HCT116 (cell line): ENCODE data around the gene ZFYVE16.

Experiments used
- CTCF ChIP-seq, 3 experiments: fragments of 200-600 bp in 1 of 3; sonication (generic) in 1 of 3; IDR thresholded peaks in 2 of 3; conservative IDR thresholded peaks in 1 of 3; 2 replicates each; pipeline ENCODE4 v1.5.1; 2012 to 2017; ENCODE audit warnings: low read depth in 2 of 3, low read length in 2 of 3, antibody characterized with exemption in 1 of 3, borderline replicate concordance in 1 of 3, control low read depth in 1 of 3, mild to moderate bottlenecking in 1 of 3, mixed read lengths in 1 of 3, mixed run types in 1 of 3, moderate library complexity in 1 of 3; ENCODE audit not compliant: insufficient read depth in 1 of 3
- EZH2 ChIP-seq: fragments of 200-600 bp; sonication (generic); IDR thresholded peaks from 2 replicates; pipeline ENCODE4 v1.6.1; 2017; ENCODE audit warnings: antibody characterized with exemption, mixed run types
- FOSL1 ChIP-seq: IDR thresholded peaks from 2 replicates; pipeline ENCODE4 v1.6.1; 2012; ENCODE audit warnings: low read depth
- JUND ChIP-seq: IDR thresholded peaks from 2 replicates; pipeline ENCODE4 v1.6.1; 2012
- POLR2A ChIP-seq: IDR thresholded peaks from 2 replicates; pipeline ENCODE4 v1.7.0; 2011; ENCODE audit warnings: borderline replicate concordance; ENCODE audit not compliant: insufficient read depth, insufficient read length; ENCODE audit errors: extremely low read depth
- POLR2AphosphoS5 ChIP-seq: IDR thresholded peaks from 2 replicates; pipeline ENCODE4 v1.6.1; 2011; ENCODE audit warnings: mild to moderate bottlenecking, low read depth, low read length, moderate library complexity
- RAD21 ChIP-seq: IDR thresholded peaks from 2 replicates; pipeline ENCODE4 v1.6.1; 2012; ENCODE audit warnings: low read depth, mild to moderate bottlenecking
- SP1 ChIP-seq: IDR thresholded peaks from 2 replicates; pipeline ENCODE4 v1.6.1; 2012; ENCODE audit warnings: low read depth
- TCF7L2 ChIP-seq: IDR thresholded peaks from 2 replicates; pipeline ENCODE4 v1.7.0; 2011; ENCODE audit warnings: borderline replicate concordance, inconsistent platforms; ENCODE audit not compliant: insufficient read depth, insufficient read length; ENCODE audit errors: extremely low read depth

- TF ChIP-seq CTCF (IDR thresholded peaks at IDR 0.05 in 2 of 3, conservative IDR thresholded peaks at IDR 0.05 in 1 of 3; ENCODE audit: borderline replicate concordance in 1 of 3, insufficient read depth in 1 of 3, low read depth in 2 of 3, low read length in 2 of 3) (no peak), POLR2AphosphoS5 (no peak), TCF7L2 (no peak), POLR2A (no peak), RAD21 (no peak), EZH2 (no peak), JUND (no peak), SP1 (no peak), FOSL1 (no peak)
Observed at GRCh38 chr5:80468131-80468530, 60.3 kb downstream of the ZFYVE16 start.
